Activated B cell treated with CpG ODN at 0.5 μM for 24 hours (primary cell): ENCODE measurements around the gene C9. TPM values are rescaled to one million over a fixed set of nuclear protein-coding genes. Genes with fewer than 3 reads are reported as not detected.

Experiments used
- ATAC-seq: fragments of 200-7000 bp; cut with Tn5 transposase; one replicate; pipeline ENCODE4 v1.10.0; 2021; ENCODE audit warnings: low read depth, mild to moderate bottlenecking, moderate library complexity
- CTCF ChIA-PET: fragments of 350-600 bp; sonication (Branson Sonifier 250); formaldehyde crosslinking; loops from one replicate; lab custom pipeline; 2021; ENCODE audit warnings: antibody characterized with exemption; lab: Charles Lee
- POLR2A ChIA-PET: fragments of 350-600 bp; sonication (Branson Sonifier 250); formaldehyde crosslinking; loops from one replicate; lab custom pipeline; 2021; ENCODE audit warnings: antibody characterized with exemption; lab: Charles Lee
- DNase-seq: peaks from one replicate; pipeline ENCODE4 v3.0.0; 2022
- H3K27ac Mint-ChIP-seq: one replicate; pipeline ENCODE4 v1.8.0; 2020; ENCODE audit warnings: mixed read lengths
- H3K27me3 Mint-ChIP-seq: one replicate; pipeline ENCODE4 v1.8.0; 2021; ENCODE audit warnings: mixed read lengths
- H3K36me3 Mint-ChIP-seq: one replicate; pipeline ENCODE4 v1.8.0; 2021; ENCODE audit warnings: low read depth, mixed read lengths
- H3K4me1 Mint-ChIP-seq: one replicate; pipeline ENCODE4 v1.8.0; 2021; ENCODE audit warnings: mixed read lengths
- H3K4me3 Mint-ChIP-seq: one replicate; pipeline ENCODE4 v1.8.0; 2020; ENCODE audit warnings: mild to moderate bottlenecking, mixed read lengths
- H3K9me3 Mint-ChIP-seq: one replicate; pipeline ENCODE4 v1.8.0; 2020; ENCODE audit warnings: mixed read lengths
- intact Hi-C: fragments of 100-400 bp; cut with micrococcal nuclease; formaldehyde crosslinking; loops from one replicate; pipeline ENCODE4 v1.15.1; 2024
- total RNA-seq: library from RNA; stranded (reverse); gene quantifications from 2 replicates; pipeline ENCODE4 v1.2.3, GENCODE V29; 2022
- TF ChIP-seq, protein P1 (sequence below): fragments of 200-600 bp; IDR thresholded peaks from one replicate; pipeline ENCODE4 v1.8.0; 2022; ENCODE audit warnings: antibody characterized with exemption, mild to moderate bottlenecking

C9 gene
- total RNA-seq, 1 donor from 2014 or later: not detected

GRCh38 chr5:39302472-39302871 lies 61.8 kb downstream of the C9 start:
- Mint-ChIP-seq H3K9me3 (peaks cover 4% of the 10 kb centered on the region), H3K4me3 (no peak overlapping the region), H3K27me3 (peaks cover 9% of the 10 kb centered on the region), H3K4me1 (no peaks in the 10 kb centered on the region), H3K36me3 (no peaks in the 10 kb centered on the region), H3K27ac (no peak overlapping the region)
- ChIA-PET POLR2A (no interaction called here), CTCF (no interaction called here)
- TF ChIP-seq, protein P1, sequence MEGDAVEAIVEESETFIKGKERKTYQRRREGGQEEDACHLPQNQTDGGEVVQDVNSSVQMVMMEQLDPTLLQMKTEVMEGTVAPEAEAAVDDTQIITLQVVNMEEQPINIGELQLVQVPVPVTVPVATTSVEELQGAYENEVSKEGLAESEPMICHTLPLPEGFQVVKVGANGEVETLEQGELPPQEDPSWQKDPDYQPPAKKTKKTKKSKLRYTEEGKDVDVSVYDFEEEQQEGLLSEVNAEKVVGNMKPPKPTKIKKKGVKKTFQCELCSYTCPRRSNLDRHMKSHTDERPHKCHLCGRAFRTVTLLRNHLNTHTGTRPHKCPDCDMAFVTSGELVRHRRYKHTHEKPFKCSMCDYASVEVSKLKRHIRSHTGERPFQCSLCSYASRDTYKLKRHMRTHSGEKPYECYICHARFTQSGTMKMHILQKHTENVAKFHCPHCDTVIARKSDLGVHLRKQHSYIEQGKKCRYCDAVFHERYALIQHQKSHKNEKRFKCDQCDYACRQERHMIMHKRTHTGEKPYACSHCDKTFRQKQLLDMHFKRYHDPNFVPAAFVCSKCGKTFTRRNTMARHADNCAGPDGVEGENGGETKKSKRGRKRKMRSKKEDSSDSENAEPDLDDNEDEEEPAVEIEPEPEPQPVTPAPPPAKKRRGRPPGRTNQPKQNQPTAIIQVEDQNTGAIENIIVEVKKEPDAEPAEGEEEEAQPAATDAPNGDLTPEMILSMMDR: no peak
- intact Hi-C loops: no loop called here
- ATAC-seq (no peak), DNase-seq (no peak)

GRCh38 chr5:39301406-39301805 lies 62.9 kb downstream of the C9 start:
- TF ChIP-seq, protein P1: no peak
- no peak overlapping the region for H3K27ac Mint-ChIP-seq
- CTCF ChIA-PET: no interaction called here
- no peak overlapping the region for H3K4me3 Mint-ChIP-seq
- POLR2A ChIA-PET: no interaction called here
- peaks cover 7% of the 10 kb centered on the region for H3K27me3 Mint-ChIP-seq
- intact Hi-C loops: no loop called here
- ATAC-seq: no peak
- no peaks in the 10 kb centered on the region for H3K4me1 Mint-ChIP-seq
- no peaks in the 10 kb centered on the region for H3K36me3 Mint-ChIP-seq
- no peak for DNase-seq
- peaks cover 4% of the 10 kb centered on the region for H3K9me3 Mint-ChIP-seq

- POLR2A ChIA-PET: no interaction called here
- Mint-ChIP-seq H3K9me3 (peaks cover 4% of the 10 kb centered on the region), H3K4me3 (no peak overlapping the region), H3K36me3 (no peaks in the 10 kb centered on the region), H3K4me1 (no peaks in the 10 kb centered on the region), H3K27ac (no peak overlapping the region), H3K27me3 (no peaks in the 10 kb centered on the region)
- TF ChIP-seq, protein P1: no peak
- no peak for ATAC-seq
- no peak for DNase-seq
- intact Hi-C loops: no loop called here
- CTCF ChIA-PET: no interaction called here
Measured at GRCh38 chr5:39299962-39300361, 64.3 kb downstream of the C9 start.

- peaks cover 4% of the 10 kb centered on the region for H3K9me3 Mint-ChIP-seq
- H3K27ac Mint-ChIP-seq: no peak overlapping the region
- H3K36me3 Mint-ChIP-seq: no peaks in the 10 kb centered on the region
- ChIA-PET CTCF (no interaction called here), POLR2A (no interaction called here)
- no peaks in the 10 kb centered on the region for H3K4me1 Mint-ChIP-seq
- ATAC-seq (no peak), DNase-seq (no peak)
- intact Hi-C loops: no loop called here
- H3K27me3 Mint-ChIP-seq: peaks cover 9% of the 10 kb centered on the region
- TF ChIP-seq, protein P1: no peak
- H3K4me3 Mint-ChIP-seq: no peak overlapping the region
Measured at GRCh38 chr5:39294736-39295135, 69.6 kb downstream of the C9 start.

DNA sequence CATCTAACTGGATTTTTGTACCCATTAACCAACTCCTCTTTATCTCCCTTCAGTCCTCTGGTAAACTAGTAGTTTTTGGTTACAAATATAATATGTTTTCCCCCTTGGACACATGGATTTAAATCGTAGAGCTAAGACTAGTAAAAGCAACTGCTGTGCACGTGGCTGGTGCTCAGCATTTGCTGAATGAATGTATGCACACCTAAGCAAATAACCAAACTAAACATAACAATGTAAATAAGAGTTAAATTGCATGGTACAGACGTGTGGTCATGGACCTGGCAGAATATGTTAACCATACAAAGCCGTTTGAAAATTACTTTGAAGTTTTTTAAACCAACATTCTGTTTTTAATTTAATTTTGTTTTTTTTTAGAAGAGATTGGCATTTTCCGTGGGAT lies 79.7 kb downstream of the C9 start:
- peaks cover 2% of the 10 kb centered on the region for H3K4me1 Mint-ChIP-seq
- peaks cover 19% of the 10 kb centered on the region for H3K27me3 Mint-ChIP-seq
- peaks cover 2% of the 10 kb centered on the region for H3K9me3 Mint-ChIP-seq
- no peaks in the 10 kb centered on the region for H3K36me3 Mint-ChIP-seq
- TF ChIP-seq, protein P1: no peak
- ATAC-seq (no peak), DNase-seq (no peak)
- H3K4me3 Mint-ChIP-seq: no peak overlapping the region
- H3K27ac Mint-ChIP-seq: no peak overlapping the region
- ChIA-PET POLR2A (no interaction called here), CTCF (interaction anchor here (0.9 to 5.8 kb wide), 3 partner anchors 67 to 224 kb away, joined by 3 to 90 read pairs (median 16); partner anchors contain the start of gene FYB1)
- intact Hi-C loops: no loop called here
